ELF-1 (cell line): ENCODE data around the gene CBY2.

ENCODE experiments used
- DNase-seq: peaks from one replicate; pipeline ENCODE4 v3.0.0-alpha.2; 2016; ENCODE audit warnings: low read depth, low spot score

Gene CBY2

GRCh38 chr13:45702869-45703391 is 810 bp downstream of the CBY2 start:
- no peak for DNase-seq

GRCh38 chr13:45704211-45704739 is 2.2 kb downstream of the CBY2 start:
- no peak for DNase-seq

DNA sequence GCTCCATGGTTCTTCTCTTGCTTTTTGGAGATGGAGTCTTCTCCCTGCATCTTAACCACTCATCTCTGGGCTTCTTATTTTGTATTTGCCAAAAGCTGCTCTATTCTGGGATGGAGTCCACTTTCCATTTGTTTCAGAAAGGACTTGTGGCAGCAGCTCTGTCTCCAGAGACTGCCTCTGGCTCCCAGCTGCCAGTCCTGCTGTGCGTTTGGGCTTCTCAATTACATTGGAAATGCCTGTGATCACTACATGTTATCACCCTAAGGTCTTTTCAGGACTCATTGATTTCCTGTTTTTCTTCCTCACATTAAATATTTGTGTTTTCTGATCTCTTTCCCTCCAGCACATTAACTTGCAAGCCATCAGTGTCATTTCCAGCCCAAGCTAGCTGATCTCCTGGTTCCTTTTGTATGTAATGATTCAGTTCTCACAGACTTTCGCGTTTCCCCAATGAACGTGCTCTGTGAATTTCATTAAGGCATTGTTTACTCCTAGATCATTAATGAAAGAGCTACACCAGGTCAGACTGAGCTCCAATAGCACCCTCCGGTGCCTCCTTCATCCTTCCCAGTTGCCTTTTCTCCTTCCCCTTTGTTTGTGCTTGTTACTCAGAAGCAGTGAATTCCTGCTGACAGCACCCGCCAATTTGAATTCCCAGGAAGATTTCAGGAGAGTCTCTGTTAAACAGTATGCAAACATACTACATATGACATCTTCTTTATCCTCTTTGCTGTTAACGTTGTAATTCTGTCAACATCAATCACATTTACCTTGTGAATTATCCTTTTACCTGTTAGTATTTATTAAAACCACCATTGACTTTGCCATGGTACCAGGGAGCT is 3.0 kb downstream of the CBY2 start:
- peak; percentile 26 for DNase-seq

GRCh38 chr13:45705918-45706317 is 3.8 kb downstream of the CBY2 start:
- no peak for DNase-seq

DNA sequence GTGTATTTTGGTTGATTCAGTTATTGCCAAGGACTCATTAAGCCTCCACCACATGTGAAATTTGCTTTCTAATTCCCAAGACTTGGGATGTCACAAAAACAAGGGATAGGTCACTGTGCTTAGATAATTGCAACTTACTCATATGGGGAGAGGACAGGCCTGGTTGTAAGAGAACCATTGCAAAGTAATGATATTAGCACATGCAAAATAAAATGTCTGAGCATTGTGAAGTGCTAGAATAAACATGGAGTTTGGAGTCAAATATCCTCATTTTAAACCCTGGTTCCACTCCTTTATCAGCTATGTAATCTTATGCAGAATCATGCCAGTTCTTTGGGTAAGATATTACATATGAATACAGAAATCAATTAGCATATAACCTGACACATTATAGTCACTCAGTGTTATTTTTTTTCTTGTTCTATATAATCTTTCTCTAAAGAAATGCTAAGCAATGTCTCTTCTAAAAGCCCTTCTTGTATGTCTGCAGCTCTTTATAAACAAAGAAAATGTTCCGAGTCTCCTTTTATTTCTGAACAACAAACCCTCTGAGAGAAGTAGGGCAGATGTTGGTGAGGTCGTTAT is 5.5 kb downstream of the CBY2 start:
- DNase-seq = no peak

DNA sequence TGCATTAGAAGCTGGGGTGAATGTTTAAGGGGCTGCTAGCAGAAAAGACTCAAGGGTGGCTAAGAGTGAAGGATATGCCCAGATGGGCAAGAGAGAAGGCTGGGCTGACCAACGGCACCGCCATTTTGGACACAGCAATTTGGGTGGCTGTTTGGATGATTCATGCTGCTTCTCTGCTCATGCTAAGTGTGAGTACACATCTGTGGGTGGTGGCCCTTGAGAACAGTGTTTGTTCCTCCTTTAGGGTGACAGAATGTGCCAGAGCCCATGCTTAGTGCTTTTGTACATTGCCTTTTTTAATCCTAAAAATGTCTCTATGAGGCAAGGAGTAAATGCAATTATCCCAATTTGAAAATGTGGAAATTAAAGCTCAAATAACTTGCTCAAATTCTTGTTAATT is 9.8 kb downstream of the CBY2 start:
- no peak for DNase-seq

- no peak for DNase-seq
Measured at GRCh38 chr13:45713106-45713690, 11.1 kb downstream of the CBY2 start.

DNA sequence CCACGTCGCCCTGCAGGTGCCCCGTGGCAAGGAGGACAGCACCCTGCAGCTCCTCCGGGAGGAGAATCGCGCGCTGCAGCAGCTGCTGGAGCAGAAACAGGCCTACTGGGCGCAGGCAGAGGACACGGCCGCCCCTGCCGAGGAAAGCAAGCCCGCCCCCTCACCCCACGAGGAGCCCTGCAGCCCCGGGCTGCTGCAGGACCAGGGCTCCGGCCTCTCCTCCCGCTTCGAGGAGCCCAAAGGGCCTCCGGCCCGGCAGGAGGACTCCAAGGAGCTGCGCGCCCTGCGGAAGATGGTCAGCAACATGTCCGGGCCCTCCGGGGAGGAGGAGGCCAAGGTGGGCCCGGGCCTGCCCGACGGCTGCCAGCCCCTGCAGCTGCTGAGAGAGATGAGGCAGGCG is 11.6 kb downstream of the CBY2 start:
- no peak for DNase-seq

DNA sequence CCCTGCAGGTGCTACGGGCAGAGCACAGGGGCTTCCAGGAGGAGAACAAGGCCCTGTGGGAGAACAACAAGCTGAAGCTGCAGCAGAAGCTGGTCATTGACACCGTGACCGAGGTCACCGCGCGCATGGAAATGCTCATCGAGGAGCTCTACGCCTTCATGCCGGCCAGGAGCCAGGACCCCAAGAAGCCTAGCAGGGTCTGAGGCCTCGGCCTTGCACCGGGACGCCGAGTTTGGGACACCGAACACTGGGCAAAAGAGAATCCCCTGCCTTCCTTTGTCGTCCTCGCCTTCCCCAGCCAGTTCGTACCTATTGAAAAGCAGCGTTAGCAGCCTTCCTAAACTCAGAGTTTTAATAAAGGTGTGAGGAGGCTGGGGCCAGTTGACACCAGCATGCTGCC is 12.1 kb downstream of the CBY2 start:
- DNase-seq = no peak

DNA sequence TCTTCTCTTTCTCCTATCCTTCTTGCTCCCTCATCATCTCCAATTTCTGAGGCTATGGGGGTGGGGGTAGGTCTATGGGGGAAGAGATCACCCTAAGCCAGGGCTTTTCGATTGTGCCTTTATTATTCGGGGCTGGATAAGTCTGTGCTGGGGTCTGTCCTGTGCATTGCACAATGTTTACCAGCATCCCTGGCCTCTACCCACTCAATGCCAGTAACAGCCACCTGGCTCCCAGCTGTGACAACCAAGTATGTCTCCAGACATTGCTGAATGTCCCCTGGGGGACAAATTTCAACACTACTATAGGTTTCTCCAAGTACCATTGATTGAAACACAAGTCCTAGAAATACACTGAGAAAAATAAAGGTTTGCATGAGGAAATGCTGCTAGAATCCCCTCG is 13.2 kb downstream of the CBY2 start:
- DNase-seq = no peak

- DNase-seq = no peak
Measured at GRCh38 chr13:45717349-45717748, 15.2 kb downstream of the CBY2 start.

DNA sequence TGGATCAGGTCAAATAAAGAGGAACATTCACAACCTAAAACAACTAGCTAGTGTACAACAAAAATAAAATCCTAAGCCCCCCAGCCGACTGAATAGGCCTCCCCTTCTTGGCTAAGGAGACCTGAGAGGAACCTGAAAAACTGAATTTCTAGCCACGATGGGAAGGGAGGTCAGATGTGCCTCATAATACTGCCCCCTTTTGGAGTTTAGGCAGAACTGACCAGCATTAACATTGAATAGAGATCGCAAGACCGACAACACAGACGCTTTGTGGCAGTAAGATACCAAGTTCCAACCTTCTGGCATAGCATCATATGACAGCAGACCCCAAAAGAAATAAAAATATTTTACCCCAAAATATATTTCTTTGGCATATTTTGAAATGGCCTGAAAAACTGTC is 15.9 kb downstream of the CBY2 start:
- DNase-seq = peak; percentile 44

GRCh38 chr13:45718992-45719391 is 16.9 kb downstream of the CBY2 start:
- no peak for DNase-seq

- no peak for DNase-seq
Measured at GRCh38 chr13:45721203-45721731, 19.1 kb downstream of the CBY2 start.

- DNase-seq = no peak
Measured at GRCh38 chr13:45723798-45724197, 21.7 kb downstream of the CBY2 start.

DNA sequence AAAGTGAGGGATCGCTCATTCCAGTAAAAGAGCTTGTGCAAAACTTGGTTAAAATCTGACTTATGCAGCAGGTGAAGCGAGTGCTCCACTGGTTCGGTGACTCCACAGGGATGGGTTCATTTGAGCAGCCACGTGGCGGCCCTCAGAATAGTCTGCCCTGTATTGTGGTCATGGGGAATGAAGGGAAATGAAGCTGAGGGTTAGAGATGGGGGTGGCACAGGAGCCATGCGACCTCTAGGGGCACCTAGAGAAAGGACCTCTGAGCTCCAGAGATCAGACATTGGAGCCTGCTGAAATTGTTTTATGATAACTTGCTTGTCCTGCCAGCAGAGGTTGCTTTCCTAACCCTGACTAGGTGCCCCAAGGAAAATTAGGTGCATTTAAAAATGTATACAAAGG is 26.6 kb downstream of the CBY2 start:
- peak; percentile 80 for DNase-seq

- no peak for DNase-seq
Measured at GRCh38 chr13:45731455-45731854, 29.3 kb downstream of the CBY2 start.

DNA sequence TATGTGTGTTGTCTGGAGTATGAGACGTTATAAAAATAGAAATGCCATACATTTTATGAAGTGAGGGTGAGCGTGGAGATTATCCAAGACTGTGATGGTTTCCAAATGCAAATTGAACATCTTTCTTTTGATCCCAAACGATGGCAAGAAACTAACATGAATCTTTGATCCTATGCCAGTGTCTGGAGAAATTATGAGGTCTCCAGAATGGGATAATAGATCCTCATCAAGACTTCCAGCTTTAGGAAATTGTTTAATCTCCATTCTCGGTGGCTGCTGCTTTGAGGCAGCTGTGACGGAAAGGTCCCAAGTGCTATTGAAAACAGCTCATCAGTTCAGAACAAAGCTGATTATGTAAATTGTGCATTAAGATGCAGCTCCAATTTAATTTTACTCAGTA is 30.8 kb downstream of the CBY2 start:
- DNase-seq = no peak

GRCh38 chr13:45733361-45733760 is 31.2 kb downstream of the CBY2 start:
- DNase-seq = no peak

GRCh38 chr13:45737571-45738017 is 35.5 kb downstream of the CBY2 start:
- peak; percentile 29 for DNase-seq

DNA sequence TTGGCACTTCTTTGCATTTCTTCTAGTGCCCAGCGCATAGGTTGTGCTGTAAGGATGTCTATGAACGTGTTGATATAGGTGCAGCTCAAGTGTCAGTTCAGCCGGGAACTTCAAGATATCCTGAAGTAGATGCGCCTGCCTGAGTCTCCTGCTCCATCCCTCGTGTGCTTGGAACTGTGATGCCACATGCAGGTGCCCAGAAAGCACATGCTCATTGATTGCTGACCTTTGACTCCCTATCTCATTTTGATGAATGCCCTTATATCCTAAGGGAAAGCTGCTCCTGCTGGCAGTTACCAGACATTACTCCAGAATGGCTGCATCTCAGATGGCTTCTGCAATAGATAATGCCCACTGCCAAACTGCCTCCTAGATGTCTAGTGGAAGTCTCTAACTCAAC is 40.9 kb downstream of the CBY2 start:
- DNase-seq = no peak

- no peak for DNase-seq
Measured at GRCh38 chr13:45744979-45745378, 42.9 kb downstream of the CBY2 start.
